ENCODE data around the gene AGTPBP1.

- TF ChIP-seq CTCF (IDR thresholded peaks at IDR 0.05) = no peak
- no peak for TF ChIP-seq POLR2A (IDR thresholded peaks at IDR 0.05)
- TF ChIP-seq EP300 (IDR thresholded peaks at IDR 0.05) = no peak
Measured at GRCh38 chr9:85534340-85534739, 207.4 kb downstream of the AGTPBP1 start.
